HG03159 (cell line): ENCODE data around the gene SIX5.
"Not testable (repeated sequence)": the region's sequence is repeated elsewhere in the genome, so short reads cannot be mapped to it uniquely, and the experiment has no call there.

Experiments
- ATAC-seq: cut with Tn5 transposase; IDR thresholded peaks from one replicate; pipeline ENCODE4 v1.9.1; 2021; ENCODE audit warnings: mild to moderate bottlenecking, moderate library complexity; ENCODE audit not compliant: unreplicated experiment

The SIX5 gene

DNA sequence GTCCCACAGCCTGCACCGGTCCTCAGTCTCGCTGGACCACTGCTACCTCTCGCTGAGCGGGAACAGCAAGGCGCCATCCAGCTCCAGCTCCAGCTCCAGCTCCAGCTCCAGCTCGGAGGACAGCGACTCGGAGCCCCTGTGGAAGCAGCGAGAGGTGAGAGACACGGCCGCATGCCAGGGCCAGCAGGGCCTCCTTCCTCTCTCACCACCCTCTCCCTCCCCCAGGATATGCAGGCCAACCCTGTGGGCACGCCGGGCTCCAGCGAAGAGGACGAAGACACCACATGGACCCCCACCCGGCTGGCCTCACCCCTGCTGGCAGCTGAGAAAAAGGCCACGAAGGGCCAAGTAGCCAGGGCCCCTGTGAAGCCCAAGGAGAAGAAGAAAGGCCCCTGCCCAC lies 7.3 kb downstream of the SIX5 start:
- no peak for ATAC-seq

DNA sequence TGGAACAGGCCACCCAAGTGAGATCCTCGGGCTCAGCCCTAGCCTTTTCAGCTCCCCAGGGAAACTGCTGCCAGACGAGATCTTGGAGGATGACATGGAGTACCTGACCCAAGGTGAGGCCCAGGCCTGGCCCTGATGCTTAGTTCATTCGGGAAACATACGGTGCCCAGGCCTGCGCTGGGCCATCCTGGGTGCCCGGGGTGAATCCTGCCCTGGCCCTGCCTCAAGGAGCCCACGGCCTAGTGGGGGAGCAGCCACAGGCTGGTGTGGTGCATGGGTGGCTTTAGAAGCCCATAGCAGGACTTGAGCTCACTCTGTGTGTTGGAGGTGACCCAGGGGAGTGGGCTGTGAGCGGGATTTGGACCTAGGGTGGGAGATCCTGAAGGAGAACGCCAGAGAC lies 10.1 kb downstream of the SIX5 start:
- no peak for ATAC-seq

DNA sequence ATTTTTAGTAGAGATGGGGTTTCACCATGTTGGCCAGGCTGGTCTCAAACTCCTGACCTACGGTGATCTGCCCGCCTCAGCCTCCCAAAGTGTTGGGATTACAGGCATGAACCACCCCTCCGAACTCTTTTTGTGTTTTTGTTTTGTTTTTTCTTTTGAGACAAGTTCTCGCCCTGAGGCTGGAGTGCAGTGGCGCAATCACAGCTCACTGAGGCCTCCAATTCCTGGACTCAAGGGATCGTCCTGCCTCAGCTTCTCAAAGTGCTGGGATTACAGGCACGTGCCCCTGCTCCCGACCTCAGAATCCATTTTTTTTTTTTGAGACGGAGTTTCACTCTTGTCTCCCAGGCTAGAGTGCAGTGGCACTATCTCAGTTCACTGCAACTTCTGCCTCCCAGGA lies 11.4 kb downstream of the SIX5 start:
- no peak for ATAC-seq

DNA sequence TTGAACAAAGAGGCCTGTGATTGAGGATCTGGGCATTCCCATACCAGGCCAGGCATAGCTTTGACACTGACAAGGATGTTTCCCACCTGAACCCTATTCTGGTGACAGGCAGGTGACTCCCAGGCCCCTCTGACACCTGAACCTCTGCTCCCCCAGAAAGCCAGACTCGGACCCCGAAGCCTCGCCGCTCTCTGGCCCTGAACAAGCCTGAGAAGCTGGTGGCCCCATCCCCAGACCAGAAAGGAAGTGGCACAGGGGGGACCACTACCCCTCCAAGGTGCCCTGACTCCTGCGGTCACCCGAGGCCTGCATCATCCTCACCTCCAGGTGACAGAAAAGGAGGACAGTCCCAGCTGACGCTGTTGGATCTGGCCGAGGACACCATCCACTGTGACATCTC lies 14.7 kb downstream of the SIX5 start:
- no peak for ATAC-seq

DNA sequence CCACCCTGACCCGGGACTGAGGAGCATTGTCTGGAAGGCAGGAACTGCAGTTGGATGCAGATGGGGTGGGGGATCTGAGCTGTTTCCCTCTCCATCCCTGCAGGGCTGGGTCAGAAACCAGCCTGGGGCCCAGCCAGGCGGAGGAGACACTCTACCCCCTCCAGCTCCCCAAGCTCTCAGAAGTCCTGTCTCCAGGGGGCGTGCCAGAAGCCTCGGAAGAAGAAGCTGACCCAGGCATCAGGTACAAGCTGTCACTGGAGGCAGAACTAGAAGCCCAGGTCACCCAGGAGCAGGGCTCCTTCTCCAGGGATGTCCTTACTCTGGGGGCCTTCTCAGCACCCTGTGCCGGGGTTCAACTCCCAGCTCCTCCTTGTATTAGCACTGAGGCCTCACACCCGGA lies 15.5 kb downstream of the SIX5 start:
- ATAC-seq, result no peak

DNA sequence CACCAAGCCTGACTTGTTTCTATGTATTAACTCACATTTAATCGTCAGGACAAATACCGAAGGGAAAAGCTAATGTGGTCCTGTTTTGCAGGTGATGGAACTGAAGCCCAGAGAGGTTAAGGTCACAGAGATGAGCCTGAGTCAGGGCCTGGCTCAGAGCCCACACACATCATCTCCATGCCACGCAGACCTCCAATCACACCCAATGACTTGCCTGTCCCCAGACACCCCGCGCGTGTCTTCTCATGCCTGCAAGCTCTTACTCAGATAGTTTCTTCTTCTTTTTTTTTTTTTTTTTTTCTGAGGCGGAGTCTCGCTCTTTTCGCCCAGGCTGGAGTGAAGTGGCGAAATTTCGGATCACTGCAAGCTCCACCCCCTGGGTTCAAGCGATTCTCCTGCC lies 16.4 kb downstream of the SIX5 start:
- no peak for ATAC-seq

DNA sequence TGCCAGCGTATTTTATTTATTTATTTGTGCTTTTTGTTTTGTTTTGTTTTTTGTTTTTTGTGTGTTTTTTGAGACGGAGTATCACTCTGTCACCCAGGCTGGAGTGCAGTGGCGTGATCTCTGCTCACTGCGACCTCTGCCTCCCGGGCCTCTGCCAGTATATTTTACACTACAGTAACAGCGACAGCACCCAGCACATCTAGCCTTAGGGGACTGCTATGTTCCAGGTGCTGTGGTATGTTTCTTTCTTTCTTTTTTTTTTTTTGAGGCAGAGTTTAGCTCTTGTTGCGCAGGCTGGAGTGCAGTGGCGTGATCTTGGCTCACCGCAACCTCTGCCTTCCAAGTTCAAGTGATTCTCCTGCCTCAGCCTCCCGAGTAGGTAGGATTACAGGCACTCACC lies 17.6 kb downstream of the SIX5 start:
- not testable (repeated sequence) for ATAC-seq

DNA sequence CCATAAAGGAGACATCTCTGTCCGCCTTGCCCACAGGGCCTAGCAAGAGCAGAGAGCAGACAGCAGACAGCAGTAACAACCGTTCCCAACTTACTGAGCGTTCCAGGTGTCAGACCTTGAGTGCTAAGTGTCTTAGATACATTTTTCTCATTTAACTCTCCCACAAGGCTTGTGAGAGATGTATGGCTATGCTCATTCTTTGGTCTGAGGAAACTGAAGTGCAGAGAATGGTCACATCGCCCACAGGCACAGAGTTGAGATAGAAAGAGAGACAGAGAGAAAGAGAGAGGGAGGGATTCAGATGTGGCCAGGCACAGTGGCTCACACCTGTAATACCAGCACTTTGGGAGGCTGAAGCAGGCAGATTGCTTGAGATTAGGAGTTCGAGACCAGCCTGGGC lies 21.5 kb downstream of the SIX5 start:
- ATAC-seq, result no peak

DNA sequence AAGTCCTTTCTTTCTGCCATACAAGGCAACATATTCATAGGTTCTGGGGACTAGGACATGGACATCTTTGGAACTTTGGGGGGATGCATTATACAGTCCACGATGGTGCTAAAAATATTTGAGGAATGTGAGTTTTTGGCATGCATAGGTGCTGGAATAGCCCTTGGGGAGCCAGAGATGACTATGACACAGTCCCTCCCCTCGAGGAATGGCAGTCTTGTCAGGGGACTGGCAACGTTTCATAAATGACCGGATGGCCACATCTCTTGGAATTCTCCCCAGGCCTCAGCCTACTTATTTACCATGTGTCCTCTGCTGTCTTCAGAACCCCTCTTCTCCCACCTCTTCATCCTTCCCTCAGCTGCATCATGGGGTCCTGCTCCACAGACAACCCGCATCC lies 22.2 kb downstream of the SIX5 start:
- no peak for ATAC-seq

DNA sequence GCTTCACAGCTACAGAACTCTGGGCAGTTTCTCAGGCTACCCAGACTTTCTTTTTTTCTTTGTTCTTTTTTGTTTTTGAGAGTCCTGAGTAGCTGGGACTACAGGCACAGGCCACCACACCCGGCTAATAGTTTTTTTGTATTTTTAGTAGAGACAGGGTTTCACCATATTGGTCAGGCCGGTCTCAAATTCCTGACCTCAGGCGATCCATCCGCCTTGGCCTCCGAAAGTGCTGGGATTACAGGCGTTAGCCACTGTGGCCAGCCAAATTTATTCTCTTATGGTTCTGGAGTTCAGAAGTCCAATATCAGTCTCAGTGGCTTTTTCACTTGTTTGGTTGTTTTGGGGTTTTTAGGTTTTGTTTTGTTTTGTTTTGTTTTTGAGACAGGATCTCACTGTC lies 23.4 kb downstream of the SIX5 start:
- no peak for ATAC-seq

DNA sequence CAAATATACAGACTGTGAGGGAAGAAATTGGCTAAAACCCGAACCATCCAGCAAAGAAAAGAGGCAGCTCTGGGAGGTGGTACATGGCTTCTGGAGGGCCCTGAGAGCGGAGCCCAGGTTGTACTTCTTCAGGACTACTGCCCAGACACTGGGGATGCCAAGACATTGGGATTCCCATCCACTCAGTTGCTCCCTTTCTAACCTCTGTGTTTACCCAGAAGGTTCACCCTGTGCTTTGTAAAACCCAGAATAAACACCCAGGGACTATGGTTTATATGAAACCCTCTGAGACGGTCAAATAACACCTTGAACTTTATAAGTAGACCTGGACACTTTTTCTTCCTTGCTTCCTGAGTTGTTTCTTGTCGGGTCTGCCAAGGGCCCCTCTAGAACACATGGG lies 26.1 kb downstream of the SIX5 start:
- ATAC-seq, result no peak

DNA sequence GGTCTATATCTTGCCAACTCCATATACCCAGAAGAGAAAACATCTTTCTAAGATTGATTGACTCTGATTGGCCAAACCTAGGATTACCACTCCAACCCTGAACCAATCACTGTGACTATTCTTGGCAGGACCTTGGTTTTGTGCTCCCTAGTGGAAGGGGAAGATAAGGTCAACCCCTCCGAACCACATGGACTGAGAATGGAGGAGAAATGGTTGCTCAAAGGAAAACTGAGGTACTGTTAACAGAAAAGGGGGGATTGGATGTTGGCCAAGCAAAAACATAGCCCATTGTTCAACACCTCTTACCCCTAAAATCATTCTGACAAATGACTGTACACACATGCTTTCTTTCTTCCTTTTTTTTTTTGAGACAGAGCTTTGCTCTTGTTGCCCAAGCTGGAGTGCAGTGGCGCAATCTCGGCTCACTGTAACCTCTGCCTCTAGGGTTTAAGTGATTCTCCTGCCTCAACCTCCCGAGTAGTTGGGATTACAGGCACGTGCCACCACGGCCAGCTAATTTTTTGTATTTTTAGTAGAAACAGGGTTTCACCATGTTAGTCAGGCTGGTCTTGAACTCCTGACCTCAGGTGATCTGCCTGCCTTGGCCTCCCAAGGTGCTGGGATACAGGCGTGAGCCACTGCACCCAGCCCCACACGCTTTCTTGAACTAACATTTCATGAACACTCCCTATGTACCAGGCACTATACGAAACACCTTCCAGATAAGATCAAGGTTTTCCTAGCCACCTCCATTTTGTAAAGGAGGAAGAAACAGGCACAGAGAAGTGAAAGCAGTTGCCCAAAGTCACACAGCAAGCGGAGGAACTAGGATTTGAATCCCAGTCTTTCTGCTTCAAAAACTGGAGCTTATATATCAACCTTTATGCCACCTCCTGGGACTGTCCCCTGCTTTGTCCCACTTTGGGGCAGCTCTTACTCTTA lies 29.3 kb downstream of the SIX5 start:
- ATAC-seq, result no peak

DNA sequence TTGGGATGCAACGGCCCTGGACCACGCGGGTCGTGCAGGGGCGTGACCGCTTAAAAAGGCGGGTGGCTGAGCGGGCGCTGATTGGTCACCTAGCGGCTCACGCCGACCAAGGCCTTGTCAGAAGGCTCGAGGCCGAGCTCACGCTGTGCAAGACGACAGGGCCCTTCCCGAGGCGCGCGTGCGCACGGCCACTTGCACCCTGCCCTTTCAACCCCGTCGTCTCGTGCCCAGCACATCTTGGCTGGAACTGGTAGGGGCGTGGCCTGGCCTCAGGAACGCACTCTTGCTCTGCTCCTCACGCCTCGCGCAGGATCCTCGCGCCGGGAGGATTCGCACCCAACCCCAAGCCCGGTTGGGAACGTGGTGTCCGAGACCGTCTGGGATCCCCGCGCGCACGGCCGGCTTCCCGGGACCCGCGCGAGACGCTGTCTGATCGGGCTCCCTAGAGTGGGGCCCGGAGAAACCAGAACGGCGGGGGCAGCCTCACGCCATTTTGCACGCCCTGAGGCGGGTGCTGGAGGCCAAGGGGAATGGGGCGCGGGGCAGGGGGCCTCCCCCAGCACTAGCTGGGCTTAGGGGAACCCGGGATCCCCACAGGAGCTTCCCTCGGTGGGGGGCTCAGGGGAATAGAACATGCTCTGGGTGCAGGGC lies 35.8 kb downstream of the SIX5 start, which contains the start of gene MEIOSIN:
MEIOSIN (plus strand) TSS at position 280 of the 651 bp plus-strand sequence. CDS start 1,938 bp downstream, outside the sequence.
- ATAC-seq, result no peak

DNA sequence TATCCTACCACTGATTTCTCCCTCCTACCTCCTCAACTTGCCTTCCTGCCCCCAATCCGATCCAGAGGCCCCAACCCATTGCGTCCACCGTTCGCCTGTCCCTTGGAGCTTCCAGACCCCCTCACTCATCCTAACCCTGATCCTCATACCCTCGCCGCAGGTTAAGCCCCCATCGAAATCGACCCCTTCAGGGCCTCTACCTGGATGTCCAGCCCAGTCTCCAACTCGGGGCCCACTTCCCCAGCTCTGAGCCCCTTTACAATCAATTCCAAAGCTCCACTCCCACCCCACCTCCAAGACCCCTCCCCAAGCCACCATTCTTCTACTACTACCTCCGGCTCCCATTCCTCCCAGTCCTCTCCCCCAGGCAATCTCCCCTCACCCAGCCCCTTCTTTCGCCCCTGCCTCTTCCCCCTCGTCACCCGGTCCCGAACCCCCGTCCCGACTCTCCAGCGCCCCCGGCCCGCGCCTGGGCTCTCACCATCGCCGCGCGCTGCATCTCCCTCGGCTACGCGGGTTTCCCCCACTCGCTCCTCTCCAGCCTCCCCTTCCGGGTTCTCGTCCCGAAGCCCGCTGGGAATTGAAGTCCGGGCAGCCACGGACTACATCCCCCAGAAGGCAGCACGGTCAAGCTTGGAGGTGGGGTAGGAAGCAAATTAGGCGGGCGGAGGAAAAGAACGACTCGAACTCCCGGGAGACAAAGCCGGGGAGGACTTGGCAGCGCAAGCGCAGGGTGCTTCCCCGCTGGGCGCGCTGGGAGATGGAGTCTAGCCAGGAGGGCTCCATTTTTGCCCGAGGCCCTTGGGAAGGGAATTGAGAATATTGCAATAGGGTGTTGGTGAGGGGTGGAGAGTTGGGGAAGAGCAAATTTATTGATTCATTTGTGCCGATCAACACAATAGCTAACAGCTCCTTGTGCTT lies 38.4 kb downstream of the SIX5 start, which contains the start of gene FBXO46:
FBXO46 (minus strand) TSS at position 529 of the 921 bp plus-strand sequence. CDS start 17,401 bp downstream, outside the sequence.
- peak; percentile 87 for ATAC-seq

DNA sequence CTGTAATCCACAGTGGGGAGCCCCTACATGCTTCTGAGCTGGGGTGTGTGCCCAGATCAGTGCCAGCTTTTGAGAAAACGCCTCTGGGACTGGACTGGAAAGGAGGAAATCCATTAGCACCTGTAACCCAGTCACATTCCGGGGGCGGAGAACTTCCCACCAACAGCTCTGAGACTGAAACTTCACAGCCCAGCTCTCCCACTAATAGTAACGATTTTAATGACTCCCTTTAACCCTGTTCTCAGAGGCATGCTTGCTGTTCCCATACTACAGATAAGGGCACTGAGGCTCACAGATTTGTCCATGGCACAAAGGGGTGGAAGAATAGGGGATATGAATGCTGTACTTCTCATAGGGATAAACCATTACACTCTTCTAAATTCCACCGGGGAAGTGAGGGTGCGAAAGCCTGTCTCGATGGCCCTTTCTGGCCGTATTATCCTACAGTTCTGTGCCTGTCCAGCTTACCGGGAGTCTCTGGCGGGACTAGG lies 39.2 kb downstream of the SIX5 start:
- ATAC-seq, result no peak

DNA sequence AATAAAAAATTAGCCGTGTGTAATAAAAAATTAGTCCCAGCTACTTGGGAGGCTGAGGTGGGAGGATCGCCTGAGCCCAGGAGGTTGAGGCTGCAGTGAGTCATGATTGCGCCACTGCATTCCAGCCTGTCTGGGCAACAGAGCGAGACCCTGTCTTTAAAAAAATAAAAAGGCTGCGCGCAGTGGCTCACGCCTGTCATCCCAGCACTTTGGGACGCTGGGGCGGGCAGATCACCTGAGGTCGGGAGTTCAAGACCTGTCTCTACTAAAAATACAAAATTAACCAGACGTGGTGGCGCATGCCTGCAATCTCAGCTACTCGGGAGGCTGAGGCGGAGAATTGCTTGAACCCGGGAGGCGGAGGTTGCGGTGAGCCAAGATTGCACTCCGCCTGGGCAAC lies 40.4 kb downstream of the SIX5 start:
- not testable (repeated sequence) for ATAC-seq

DNA sequence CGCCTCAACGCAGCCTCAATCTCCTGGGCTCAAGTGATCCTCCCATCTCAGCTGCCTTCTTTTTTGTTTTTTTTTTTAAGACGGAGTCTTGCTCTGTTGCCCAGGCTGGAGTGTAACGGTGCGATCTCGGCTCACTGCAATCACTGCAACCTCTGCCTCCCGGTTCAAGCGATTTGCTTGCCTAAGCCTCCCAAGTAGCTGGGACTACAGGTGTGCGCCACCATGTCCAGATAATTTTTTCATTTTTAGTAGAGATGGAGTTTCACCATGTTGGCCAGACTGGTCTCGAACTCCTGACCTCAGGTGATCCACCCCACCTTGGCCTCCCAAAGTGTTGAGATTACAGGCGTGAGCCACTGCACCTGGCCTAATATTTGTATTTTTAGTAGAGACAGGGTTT lies 49.0 kb downstream of the SIX5 start:
- ATAC-seq, result not testable (repeated sequence)

DNA sequence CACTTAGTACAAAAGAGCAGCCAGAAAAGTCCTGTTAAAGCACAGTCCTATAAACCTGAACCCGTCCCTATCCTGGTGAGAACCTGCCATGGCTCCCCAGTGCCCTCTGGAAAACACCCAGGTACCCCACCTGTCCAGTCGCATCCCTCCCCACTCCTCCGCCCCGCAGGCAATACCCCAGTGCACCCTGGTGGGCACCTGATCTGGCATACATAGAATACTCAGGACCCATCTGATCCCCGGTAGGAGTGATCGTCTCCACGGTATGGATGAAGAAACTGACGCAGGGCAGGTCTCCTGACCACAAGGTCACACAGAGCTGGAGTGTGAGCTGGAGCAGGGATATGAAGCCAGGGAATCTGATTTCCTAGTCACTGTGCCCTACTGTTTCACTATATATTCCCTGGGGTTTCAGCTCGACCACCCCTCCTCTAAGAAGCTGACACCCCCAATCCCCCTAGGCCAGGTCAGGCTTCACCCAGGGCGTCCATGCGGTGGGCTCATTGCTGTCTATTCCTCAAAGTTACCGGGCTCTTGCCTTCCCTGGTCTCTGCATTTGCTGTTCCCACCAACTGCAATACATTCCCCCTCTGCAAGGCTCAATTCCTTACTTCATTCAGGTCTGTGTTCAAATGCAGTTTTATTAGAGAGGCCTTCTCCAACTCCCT lies 50.9 kb downstream of the SIX5 start:
- no peak for ATAC-seq

DNA sequence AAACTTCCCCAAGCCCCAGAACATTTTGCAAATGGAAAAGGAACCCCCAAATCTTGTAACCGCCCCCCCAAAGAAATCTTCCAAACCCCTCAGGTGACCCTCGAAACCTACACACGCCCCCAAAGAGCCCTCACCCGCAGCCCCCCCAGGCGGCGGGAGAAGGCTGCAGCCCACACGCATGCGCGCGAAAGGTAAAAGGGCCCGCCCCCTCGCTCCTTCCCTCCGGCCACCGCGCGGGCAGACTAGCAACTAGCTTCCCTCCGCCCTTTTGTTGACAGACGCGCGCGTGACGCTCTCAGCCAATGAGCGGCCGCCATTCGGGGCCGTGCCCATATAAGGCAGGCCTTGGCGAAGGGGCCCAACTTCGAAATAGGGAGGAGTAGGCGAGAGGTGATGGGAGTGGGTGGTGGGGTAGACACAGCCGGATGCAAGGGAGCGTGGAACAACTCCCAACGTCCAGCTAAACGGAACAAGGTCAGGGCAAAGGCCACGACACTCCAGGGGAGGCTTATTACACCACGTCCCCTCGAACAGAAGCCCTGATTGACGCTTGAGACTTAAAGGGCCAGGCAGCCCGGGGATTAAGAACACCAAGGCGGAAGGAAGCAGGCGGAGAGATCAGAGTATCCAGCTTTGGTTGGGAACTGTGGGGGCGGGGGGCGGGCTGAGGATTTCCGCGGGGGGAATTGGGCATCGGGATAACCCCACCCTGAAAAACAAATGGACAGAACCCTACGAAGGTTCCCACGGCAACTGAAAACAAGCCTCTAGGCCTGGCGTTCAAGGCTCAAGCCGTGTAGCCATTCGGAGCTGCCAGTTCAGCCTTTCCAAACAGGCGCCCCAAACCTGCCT lies 51.7 kb downstream of the SIX5 start:
- peak; percentile 94 for ATAC-seq
